ENCODE results near the gene GATAD2A.
A peak's percentile ranks its signal among the peaks of the same experiment; 100 is the strongest.
"Not testable (repeated sequence)": the region's sequence is repeated elsewhere in the genome, so short reads cannot be mapped to it uniquely, and the experiment has no call there.

GATAD2A gene

GRCh38 chr19:19451429-19452242 lies 46.2 kb downstream of the GATAD2A start:
- no peak overlapping the region for H3K4me3 ChIP-seq (ENCODE audit: low read depth, low read length)
- TF ChIP-seq CTCF (IDR thresholded peaks at IDR 0.05; ENCODE audit: low read depth, low read length) = no peak

DNA sequence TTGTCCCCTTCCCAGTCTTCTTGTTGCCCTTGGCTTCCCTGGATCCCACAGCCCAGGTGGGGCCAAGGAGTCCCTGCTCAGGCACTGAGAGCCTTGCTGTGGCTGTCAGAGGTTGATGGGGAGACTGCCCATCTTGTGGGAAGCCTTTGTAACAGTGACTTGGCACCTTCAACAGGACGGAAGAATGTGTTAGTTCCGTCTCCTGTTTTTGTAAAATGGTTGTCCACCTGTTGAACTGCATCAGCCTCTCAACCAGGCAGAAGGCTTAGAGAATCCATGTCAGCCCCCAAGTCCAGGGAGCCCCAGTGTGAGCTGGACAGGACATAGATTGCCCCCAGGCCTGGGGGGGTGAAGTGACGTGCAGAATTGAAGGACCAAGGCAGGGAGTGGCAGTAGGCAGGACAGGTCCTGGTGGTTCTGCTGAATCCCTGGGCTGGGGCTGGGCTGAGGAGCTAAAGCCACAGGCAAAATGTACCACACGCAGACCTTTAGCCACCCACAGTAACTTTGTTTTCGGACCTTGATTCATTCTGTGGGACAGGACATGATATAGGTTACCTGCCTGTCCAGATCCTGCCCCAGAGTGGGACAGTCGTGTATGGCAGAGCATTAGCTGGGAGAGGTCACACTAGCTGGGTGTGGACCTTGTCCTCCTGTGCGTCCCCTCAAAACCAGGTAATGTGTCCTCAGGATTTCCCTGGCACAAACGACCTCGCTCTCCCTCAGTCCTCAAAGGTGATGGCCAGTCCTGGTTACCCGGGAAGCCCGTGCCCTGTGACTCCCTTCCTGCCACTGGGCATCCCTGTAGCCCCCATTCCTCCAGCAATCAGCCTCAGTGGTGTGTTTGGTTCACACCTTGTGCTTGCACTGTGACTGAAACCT lies 47.0 kb downstream of the GATAD2A start:
- TF ChIP-seq CTCF (IDR thresholded peaks at IDR 0.05; ENCODE audit: low read depth, low read length) = no peak
- no peak overlapping the region for H3K4me3 ChIP-seq (ENCODE audit: low read depth, low read length)

DNA sequence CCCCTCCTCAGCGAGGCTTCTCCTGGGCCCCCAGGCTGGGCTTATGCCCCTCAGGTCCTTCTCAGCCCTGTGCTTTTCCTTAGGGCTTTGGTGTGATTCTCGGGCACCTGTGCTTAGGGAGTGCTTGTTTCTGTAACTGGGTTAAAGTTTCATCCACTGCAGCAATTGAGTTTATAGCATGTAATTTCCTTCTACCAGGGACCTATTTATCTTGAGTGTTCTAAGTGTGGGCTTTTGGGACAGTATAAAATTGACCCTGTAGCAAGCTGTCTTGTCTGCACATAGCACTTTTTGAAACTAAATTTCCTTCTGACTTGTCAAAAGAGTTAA lies 47.6 kb downstream of the GATAD2A start:
- TF ChIP-seq CTCF (IDR thresholded peaks at IDR 0.05; ENCODE audit: low read depth, low read length) = no peak
- no peak overlapping the region for H3K4me3 ChIP-seq (ENCODE audit: low read depth, low read length)

DNA sequence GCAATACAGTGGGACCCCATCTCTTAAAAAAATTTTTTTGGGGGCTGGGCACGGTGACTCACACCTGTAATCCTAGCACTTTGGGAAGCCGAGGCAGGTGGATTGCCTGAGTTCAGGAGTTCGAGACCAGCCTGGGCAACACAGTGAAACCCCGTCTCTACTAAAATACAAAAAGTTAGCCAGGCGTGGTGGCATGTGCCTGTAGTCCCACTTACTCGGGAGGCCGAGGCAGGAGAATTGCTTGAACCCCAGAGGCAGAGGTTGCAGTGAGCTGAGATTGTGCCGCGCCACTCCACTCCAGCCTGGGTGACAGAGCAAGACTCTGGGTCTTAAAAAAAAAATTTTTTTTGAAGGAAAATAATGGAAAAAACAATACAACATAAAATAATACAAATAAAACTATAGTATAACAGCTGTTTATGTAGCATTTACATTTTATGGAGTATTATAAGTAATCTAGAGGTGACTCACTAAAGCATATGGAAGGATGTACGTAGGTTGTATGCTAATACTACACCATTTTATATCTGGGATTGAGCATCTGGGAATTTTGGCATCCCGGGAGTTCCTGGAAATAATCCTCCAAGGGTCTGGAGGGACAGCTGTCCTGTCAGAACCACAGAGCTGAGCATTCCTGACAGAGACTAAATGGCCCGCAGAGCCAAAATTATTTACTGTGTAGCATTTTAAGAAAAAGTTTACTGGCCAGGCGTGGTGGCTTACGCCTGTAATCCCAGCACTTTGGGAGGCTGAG lies 49.9 kb downstream of the GATAD2A start:
- not testable (repeated sequence) for H3K4me3 ChIP-seq (ENCODE audit: low read depth, low read length)

- no peak for TF ChIP-seq CTCF (IDR thresholded peaks at IDR 0.05; ENCODE audit: low read depth, low read length)
- no peak overlapping the region for H3K4me3 ChIP-seq (ENCODE audit: low read depth, low read length)
Measured at GRCh38 chr19:19457671-19458070, 52.2 kb downstream of the GATAD2A start.

- no peak for TF ChIP-seq CTCF (IDR thresholded peaks at IDR 0.05; ENCODE audit: low read depth, low read length)
- H3K4me3 ChIP-seq (ENCODE audit: low read depth, low read length) = no peak overlapping the region
Measured at GRCh38 chr19:19458110-19458816, 52.8 kb downstream of the GATAD2A start.

DNA sequence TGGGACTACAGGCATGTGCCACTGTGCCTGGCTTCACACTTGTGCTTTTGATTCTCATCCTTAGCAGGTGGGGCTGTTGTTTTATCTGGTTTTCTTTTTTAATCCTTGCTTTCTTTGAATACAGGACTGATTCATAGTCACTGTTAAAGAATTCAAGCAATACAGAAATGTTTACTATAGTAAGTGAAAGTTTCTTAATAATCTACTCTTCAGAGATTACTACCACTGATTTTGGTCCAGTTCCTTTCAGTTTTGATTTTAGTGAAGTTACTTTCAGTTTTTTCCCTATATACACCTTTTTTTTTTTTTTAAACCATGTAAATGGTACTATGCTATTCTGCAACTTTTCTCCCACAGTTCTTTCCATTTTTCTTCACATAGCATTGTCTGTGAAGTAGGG lies 53.6 kb downstream of the GATAD2A start:
- peak overlapping the region; percentile 36 for H3K4me3 ChIP-seq (ENCODE audit: low read depth, low read length)
- TF ChIP-seq CTCF (IDR thresholded peaks at IDR 0.05; ENCODE audit: low read depth, low read length) = no peak
